IMR-90 (cell line): ENCODE measurements around the gene COLEC11. TPM values are rescaled to one million over a fixed set of nuclear protein-coding genes. Genes with fewer than 3 reads are reported as not detected.

Experiments
- ATAC-seq: fragments of 200-7000 bp; cut with Tn5 transposase; 2 replicates; pipeline ENCODE4 v1.9.1; 2020; ENCODE audit warnings: low read depth, mild to moderate bottlenecking, moderate library complexity
- BruUV-seq: library from RNA; stranded (reverse); fragments of 400-500 nt; replicated peaks from 2 replicates; lab custom pipeline; 2021; lab: Mats Ljungman, UMichigan
- CTCF ChIA-PET: fragments of 300-600 bp; formaldehyde crosslinking; extraction: SDS; loops from one replicate; lab custom pipeline; 2021; ENCODE audit warnings: antibody characterized with exemption; lab: Yijun Ruan, JAX
- POLR2A ChIA-PET: fragments of 300-600 bp; sonication (Branson Sonifier 250); formaldehyde crosslinking; loops from one replicate; lab custom pipeline; 2022; ENCODE audit warnings: antibody characterized with exemption; ENCODE audit not compliant: unreplicated experiment; lab: Charles Lee
- DNase-seq: peaks from one replicate; pipeline ENCODE4 v3.0.0; 2013
- H2AFZ ChIP-seq: replicated peaks from 2 replicates; pipeline ENCODE3; 2013; ENCODE audit warnings: low read length, mild to moderate bottlenecking; ENCODE audit not compliant: poor library complexity
- H2AK5ac ChIP-seq: 2 replicates; pipeline ENCODE4 v1.6.1; 2013; ENCODE audit warnings: low read depth, low read length, inconsistent platforms
- H2AK9ac ChIP-seq: replicated peaks from 2 replicates; pipeline ENCODE3; 2013; ENCODE audit warnings: mild to moderate bottlenecking, low read depth, low read length, moderate library complexity; ENCODE audit not compliant: poor library complexity
- H2BK120ac ChIP-seq: 2 replicates; pipeline ENCODE4 v1.6.1; 2013; ENCODE audit warnings: low read depth, low read length, inconsistent platforms
- H2BK15ac ChIP-seq: 3 replicates; pipeline ENCODE4 v1.6.1; 2013; ENCODE audit warnings: low read depth, low read length, inconsistent platforms
- H2BK20ac ChIP-seq: 2 replicates; pipeline ENCODE4 v1.6.1; 2013; ENCODE audit warnings: low read depth, mild to moderate bottlenecking, inconsistent platforms, low read length, moderate library complexity
- H2BK5ac ChIP-seq: 2 replicates; pipeline ENCODE4 v1.6.1; 2013; ENCODE audit warnings: mild to moderate bottlenecking, low read depth, low read length, inconsistent platforms; ENCODE audit not compliant: poor library complexity, severe bottlenecking
- H3K14ac ChIP-seq: replicated peaks from 2 replicates; pipeline ENCODE4 v1.6.1; 2013; ENCODE audit warnings: low read depth, low read length, inconsistent platforms
- H3K18ac ChIP-seq: 2 replicates; pipeline ENCODE4 v1.6.1; 2013; ENCODE audit warnings: low read depth, low read length, control low read depth
- H3K23ac ChIP-seq: 2 replicates; pipeline ENCODE4 v1.6.1; 2013; ENCODE audit warnings: low read depth, low read length, inconsistent platforms
- H3K27ac ChIP-seq: 2 replicates; pipeline ENCODE4 v1.5.1; 2013; ENCODE audit warnings: mild to moderate bottlenecking, control low read depth, low read length; ENCODE audit not compliant: insufficient read depth
- H3K27me3 ChIP-seq: 2 replicates; pipeline ENCODE4 v1.6.1; 2013; ENCODE audit warnings: low read length; ENCODE audit not compliant: control insufficient read depth, insufficient read depth
- H3K36me3 ChIP-seq: 2 replicates; pipeline ENCODE4 v1.6.1; 2013; ENCODE audit warnings: low read length, mixed read lengths; ENCODE audit not compliant: control insufficient read depth, insufficient read depth
- H3K4ac ChIP-seq: 2 replicates; pipeline ENCODE4 v1.6.1; 2013; ENCODE audit warnings: low read depth, low read length, inconsistent platforms
- H3K4me1 ChIP-seq: 2 replicates; pipeline ENCODE4 v1.6.1; 2013; ENCODE audit warnings: low read length, mixed read lengths; ENCODE audit not compliant: control insufficient read depth, insufficient read depth
- H3K4me2 ChIP-seq: 2 replicates; pipeline ENCODE4 v1.6.1; 2013; ENCODE audit warnings: low read depth, mild to moderate bottlenecking, control low read depth, low read length, moderate library complexity
- H3K4me3 ChIP-seq: 2 replicates; pipeline ENCODE4 v1.5.1; 2013; ENCODE audit warnings: low read depth, mild to moderate bottlenecking, control low read depth, low read length, moderate library complexity; ENCODE audit not compliant: insufficient read depth
- H3K56ac ChIP-seq: 2 replicates; pipeline ENCODE4 v1.6.1; 2013; ENCODE audit warnings: low read length, inconsistent platforms; ENCODE audit not compliant: insufficient read depth; ENCODE audit errors: extremely low read depth
- H3K79me1 ChIP-seq, 2 experiments: 2 replicates each; pipeline ENCODE4 v1.6.1; 2013; ENCODE audit warnings: low read length in 2 of 2, inconsistent platforms in 1 of 2, low read depth in 1 of 2
- H3K9ac ChIP-seq: 2 replicates; pipeline ENCODE4 v1.6.1; 2013; ENCODE audit warnings: low read depth, low read length, control low read depth
- H3K9me1 ChIP-seq: 2 replicates; pipeline ENCODE4 v1.6.1; 2013; ENCODE audit warnings: low read length, inconsistent platforms; ENCODE audit not compliant: insufficient read depth
- H3K9me3 ChIP-seq: 2 replicates; pipeline ENCODE4 v1.6.1; 2013; ENCODE audit warnings: low read length; ENCODE audit not compliant: control insufficient read depth, insufficient read depth
- H4K20me1 ChIP-seq: 2 replicates; pipeline ENCODE4 v1.6.1; 2013; ENCODE audit warnings: low read length, inconsistent platforms; ENCODE audit not compliant: insufficient read depth
- H4K5ac ChIP-seq: 2 replicates; pipeline ENCODE4 v1.6.1; 2013; ENCODE audit warnings: mild to moderate bottlenecking, low read depth, low read length, control low read depth
- H4K8ac ChIP-seq, 2 experiments: 2 replicates each; pipeline ENCODE4 v1.6.1; 2013; ENCODE audit warnings: low read depth in 2 of 2, low read length in 2 of 2, control low read depth in 1 of 2, inconsistent platforms in 1 of 2
- H4K91ac ChIP-seq: 2 replicates; pipeline ENCODE4 v1.6.1; 2013; ENCODE audit warnings: low read depth, low read length, inconsistent platforms; ENCODE audit not compliant: insufficient read depth
- BHLHE40 ChIP-seq: fragments of 150-350 bp; IDR thresholded peaks from 2 replicates; pipeline ENCODE4 v1.6.1; 2016; ENCODE audit warnings: mild to moderate bottlenecking, low read depth, low read length
- CTCF ChIP-seq: conservative IDR thresholded peaks from 2 replicates; pipeline ENCODE4 v1.5.1; 2012; ENCODE audit warnings: mild to moderate bottlenecking, low read depth, low read length, improper control_type of control experiment
- MAFK ChIP-seq: IDR thresholded peaks from 2 replicates; pipeline ENCODE4 v1.6.1; 2012; ENCODE audit warnings: low read depth, low read length, improper control_type of control experiment
- MXI1 ChIP-seq: IDR thresholded peaks from 2 replicates; pipeline ENCODE4 v1.6.1; 2012; ENCODE audit warnings: low read depth, mild to moderate bottlenecking, low read length, moderate library complexity, borderline replicate concordance
- NFE2L2 ChIP-seq: fragments of 150-350 bp; IDR thresholded peaks from 2 replicates; pipeline ENCODE4 v1.6.1; 2016; ENCODE audit warnings: low read depth, mild to moderate bottlenecking, low read length
- POLR2A ChIP-seq: IDR thresholded peaks from 2 replicates; pipeline ENCODE4 v1.6.1; 2012; ENCODE audit warnings: mild to moderate bottlenecking, low read depth, low read length
- RAD21 ChIP-seq: IDR thresholded peaks from 2 replicates; pipeline ENCODE4 v1.6.1; 2012; ENCODE audit warnings: low read length, improper control_type of control experiment
- SMC3 ChIP-seq: fragments of 150-350 bp; IDR thresholded peaks from 2 replicates; pipeline ENCODE4 v1.6.1; 2016; ENCODE audit warnings: low read depth, mild to moderate bottlenecking, antibody characterized with exemption, low read length, moderate library complexity
- WGBS, 2 experiments: methylation state at CpG; one replicate each; pipeline versions ENCODE4 v1.1.5 to v1.1.7; 2013; ENCODE audit warnings: missing lambda C conversion rate in 2 of 2; ENCODE audit not compliant: insufficient read length in 1 of 2; ENCODE audit errors: extremely low coverage in 2 of 2; 5-methylcytosine and 5-hydroxymethylcytosine counted together
- dilution Hi-C: fragments of 300-500 bp; cut with HindIII; formaldehyde crosslinking; loops from one replicate; pipeline ENCODE4 v1.14.3; 2018; ENCODE audit warnings: low sequenced_read_pairs; ENCODE audit not compliant: unreplicated experiment
- in situ Hi-C: fragments of 300-500 bp; cut with MboI; formaldehyde crosslinking; loops from 3 replicates; pipeline ENCODE4 v1.14.3; 2019; ENCODE audit warnings: low sequenced_read_pairs, inconsistent platforms, mixed read lengths
- intact Hi-C: fragments of 100-400 bp; cut with micrococcal nuclease; formaldehyde crosslinking; loops from 2 replicates; pipeline ENCODE4 v1.10.0; 2022
- polyA plus RNA-seq, 3 experiments: library from polyadenylated mRNA; depleted of rRNA; stranded (reverse); fragments of >200 nt; gene quantifications; 2 replicates each; pipeline ENCODE4 v1.2.3, GENCODE V29; 2012; ENCODE audit warnings: low replicate concordance in 1 of 3
- total RNA-seq: library from RNA; depleted of rRNA; stranded (reverse); fragments of >200 nt; gene quantifications from 2 replicates; pipeline ENCODE4 v1.2.3, GENCODE V29; 2012
- TF ChIP-seq, protein P1 (sequence below): fragments of 150-350 bp; IDR thresholded peaks from 2 replicates; pipeline ENCODE4 v1.6.1; 2017; ENCODE audit warnings: mild to moderate bottlenecking, antibody characterized with exemption, low read length, low read depth

The COLEC11 gene
- total and polyA plus RNA-seq, 2 of the 4 experiments (the other 2 are of a cell fraction): under 0.01 to 0.24 TPM

DNA sequence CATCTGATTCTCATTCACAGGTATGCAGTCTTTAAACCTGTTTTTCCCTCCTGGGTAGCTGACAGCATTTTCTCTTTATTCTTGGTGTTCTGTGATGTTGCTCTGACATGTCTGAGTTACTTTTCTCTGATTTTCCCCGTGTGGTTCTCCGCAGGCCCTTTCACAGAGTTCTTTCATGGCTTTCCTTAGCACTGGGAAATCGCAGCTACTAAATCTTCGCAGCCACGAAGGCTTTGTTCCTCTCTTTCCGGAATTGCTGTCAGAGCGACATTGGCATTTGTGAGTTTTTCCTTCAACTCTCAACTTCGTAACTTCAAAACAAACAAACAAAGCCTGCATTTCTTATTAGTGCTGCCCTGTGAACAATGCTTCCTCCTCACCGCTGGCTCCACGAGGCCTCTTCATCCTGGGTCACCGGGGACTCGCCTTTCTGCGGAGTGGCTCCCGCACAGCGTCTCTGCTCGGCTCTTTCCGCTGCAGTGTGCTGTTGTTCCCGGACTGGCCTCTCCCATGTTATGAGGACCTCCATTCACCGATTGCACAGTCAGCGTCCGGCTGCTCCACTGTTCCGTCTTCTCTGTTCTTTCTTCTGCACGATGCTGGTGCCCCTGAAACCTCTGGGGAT is 16.1 kb downstream of the COLEC11 start:
- BruUV-seq: no TSS peak
- DNase-seq (no peak), ATAC-seq (no peak)
- H4K20me1 ChIP-seq: no peaks in the 10 kb centered on the region
- H3K4me2 ChIP-seq: no peak overlapping the region
- dilution Hi-C loops: no loop called here
- no peak overlapping the region for H3K4me3 ChIP-seq
- no peak overlapping the region for H2BK15ac ChIP-seq
- peaks cover 3% of the 10 kb centered on the region; the same call in 1 of the 2 replicates for H3K9me3 ChIP-seq
- H3K14ac ChIP-seq: no peak overlapping the region
- in situ Hi-C loops: no loop called here
- H2BK20ac ChIP-seq: no peak overlapping the region
- H4K5ac ChIP-seq: no peak overlapping the region
- CTCF ChIA-PET: no interaction called here
- H2AK5ac ChIP-seq: no peak overlapping the region
- no peak overlapping the region for H4K91ac ChIP-seq
- no peak overlapping the region for H2BK5ac ChIP-seq
- H4K8ac ChIP-seq: no peak overlapping the region
- no peak overlapping the region for H3K18ac ChIP-seq
- H3K23ac ChIP-seq: no peak overlapping the region
- no peak overlapping the region for H2AFZ ChIP-seq
- H3K79me1 ChIP-seq: no peaks in the 10 kb centered on the region
- no peak overlapping the region for H3K9ac ChIP-seq
- no peak overlapping the region for H2BK120ac ChIP-seq
- no peak overlapping the region for H3K56ac ChIP-seq
- TF ChIP-seq MAFK (no peak), CTCF (no peak), SMC3 (no peak), NFE2L2 (no peak), POLR2A (no peak), BHLHE40 (no peak), RAD21 (no peak), MXI1 (no peak)
- TF ChIP-seq, protein P1, sequence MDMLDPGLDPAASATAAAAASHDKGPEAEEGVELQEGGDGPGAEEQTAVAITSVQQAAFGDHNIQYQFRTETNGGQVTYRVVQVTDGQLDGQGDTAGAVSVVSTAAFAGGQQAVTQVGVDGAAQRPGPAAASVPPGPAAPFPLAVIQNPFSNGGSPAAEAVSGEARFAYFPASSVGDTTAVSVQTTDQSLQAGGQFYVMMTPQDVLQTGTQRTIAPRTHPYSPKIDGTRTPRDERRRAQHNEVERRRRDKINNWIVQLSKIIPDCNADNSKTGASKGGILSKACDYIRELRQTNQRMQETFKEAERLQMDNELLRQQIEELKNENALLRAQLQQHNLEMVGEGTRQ: no peak
- no peaks in the 10 kb centered on the region for H3K4me1 ChIP-seq
- no peak overlapping the region for H2AK9ac ChIP-seq
- peaks cover 5% of the 10 kb centered on the region; the same call in 1 of the 2 replicates for H3K27me3 ChIP-seq
- H3K27ac ChIP-seq: no peak overlapping the region
- H3K9me1 ChIP-seq: no peaks in the 10 kb centered on the region
- WGBS, 2 experiments: 74% methylated on average over 9 of the region's 23 CpGs; no CpG with 5 or more reads in 1 of the 2 experiments
- H3K36me3 ChIP-seq: no peaks in the 10 kb centered on the region
- POLR2A ChIA-PET: no interaction called here
- intact Hi-C loops: no loop called here
- H3K4ac ChIP-seq: no peak overlapping the region
